Erythroblast (primary cell): Measurements from ENCODE around the gene FREM2.

Experiments used
- GATA1 ChIP-seq: IDR thresholded peaks from 2 replicates; pipeline ENCODE4 v1.6.1; 2011; ENCODE audit warnings: low read depth, mild to moderate bottlenecking, control low read depth, low read length, moderate library complexity
- POLR2A ChIP-seq: IDR thresholded peaks from 2 replicates; pipeline ENCODE4 v1.6.1; 2011; ENCODE audit warnings: mild to moderate bottlenecking, low read length

DNA sequence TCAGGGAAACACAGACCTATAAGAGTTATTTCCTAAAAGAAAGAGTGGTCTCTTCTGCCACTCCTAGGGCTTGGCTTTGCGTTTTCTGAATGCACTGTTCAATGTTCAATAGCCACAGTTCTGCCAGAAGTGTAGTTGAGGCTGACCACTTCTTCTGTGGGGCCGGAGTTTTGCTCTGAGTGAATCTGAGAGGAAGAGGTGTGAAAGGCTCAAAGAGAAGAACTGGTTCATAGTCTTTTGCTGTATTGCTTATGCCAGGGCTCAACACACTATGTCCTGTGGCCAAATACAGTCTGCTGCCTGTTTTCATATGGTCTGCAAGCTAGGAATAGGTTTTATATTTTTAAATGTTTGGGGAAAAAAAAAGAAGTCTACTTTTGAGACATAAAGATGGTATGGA is 175.6 kb downstream of the FREM2 start:
- no peak for TF ChIP-seq POLR2A
- no peak for TF ChIP-seq GATA1
